ENCODE measurements around the gene DAPK2.

The DAPK2 gene

DNA sequence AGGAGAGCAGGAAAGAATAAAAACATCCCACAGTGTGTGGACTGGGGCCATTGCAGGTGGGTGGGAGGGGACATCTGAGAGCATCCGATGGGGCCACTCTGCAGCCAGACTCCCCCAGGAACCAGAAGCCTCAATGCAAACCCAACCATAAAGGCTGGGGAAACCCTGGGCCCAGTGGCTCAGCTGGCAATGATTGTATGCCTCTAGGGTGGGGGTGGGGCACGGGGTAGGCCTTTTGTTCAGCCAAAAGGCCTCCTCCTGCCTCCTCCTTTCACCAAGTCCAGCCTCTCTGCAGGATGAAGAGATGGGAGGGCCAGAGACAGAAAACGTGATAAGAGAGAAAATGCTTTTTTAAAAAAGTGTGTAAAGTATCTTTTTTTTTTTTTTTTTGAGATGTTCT, 167.1 kb downstream of the DAPK2 start:
- TF ChIP-seq EZH2 (IDR thresholded peaks at IDR 0.05) (no peak), FOXP2 (optimal IDR thresholded peaks at IDR 0.05; ENCODE audit: control extremely low read depth, extremely low read length, insufficient read depth) (no peak), POLR2AphosphoS5 (IDR thresholded peaks at IDR 0.05; ENCODE audit: borderline replicate concordance, low read depth, low read length) (no peak)
- Histone ChIP-seq H3K9ac (ENCODE audit: insufficient read length) (no peak overlapping the region), H3K36me3 (ENCODE audit: insufficient read depth, low read length) (no peaks in the 10 kb centered on the region), H3K27ac (no peak overlapping the region), H3K9me3 (ENCODE audit: low read depth, low read length) (no peaks in the 10 kb centered on the region), H3K4me3 (no peak overlapping the region)
- DNase-seq (ENCODE audit: low read depth, low spot score): no peak

GRCh38 chr15:63877713-63878271, 168.5 kb downstream of the DAPK2 start:
- TF ChIP-seq FOXP2 (optimal IDR thresholded peaks at IDR 0.05; ENCODE audit: control extremely low read depth, extremely low read length, insufficient read depth) (no peak), POLR2AphosphoS5 (IDR thresholded peaks at IDR 0.05; ENCODE audit: borderline replicate concordance, low read depth, low read length) (no peak), EZH2 (IDR thresholded peaks at IDR 0.05) (no peak)
- Histone ChIP-seq H3K9me3 (ENCODE audit: low read depth, low read length) (no peaks in the 10 kb centered on the region), H3K9ac (ENCODE audit: insufficient read length) (no peak overlapping the region), H3K27ac (no peak overlapping the region), H3K36me3 (ENCODE audit: insufficient read depth, low read length) (no peaks in the 10 kb centered on the region), H3K4me3 (no peak overlapping the region)
- DNase-seq (ENCODE audit: low read depth, low spot score): no peak

GRCh38 chr15:63876085-63876662, 170.1 kb downstream of the DAPK2 start:
- Histone ChIP-seq H3K9ac (ENCODE audit: insufficient read length) (no peak overlapping the region), H3K27ac (no peak overlapping the region), H3K36me3 (ENCODE audit: insufficient read depth, low read length) (no peaks in the 10 kb centered on the region), H3K4me3 (no peak overlapping the region), H3K9me3 (ENCODE audit: low read depth, low read length) (no peaks in the 10 kb centered on the region)
- no peak for DNase-seq (ENCODE audit: low read depth, low spot score)
- no peak for TF ChIP-seq EZH2 (IDR thresholded peaks at IDR 0.05)
- no peak for TF ChIP-seq POLR2AphosphoS5 (IDR thresholded peaks at IDR 0.05; ENCODE audit: borderline replicate concordance, low read depth, low read length)
- TF ChIP-seq FOXP2 (optimal IDR thresholded peaks at IDR 0.05; ENCODE audit: control extremely low read depth, extremely low read length, insufficient read depth): no peak

DNA sequence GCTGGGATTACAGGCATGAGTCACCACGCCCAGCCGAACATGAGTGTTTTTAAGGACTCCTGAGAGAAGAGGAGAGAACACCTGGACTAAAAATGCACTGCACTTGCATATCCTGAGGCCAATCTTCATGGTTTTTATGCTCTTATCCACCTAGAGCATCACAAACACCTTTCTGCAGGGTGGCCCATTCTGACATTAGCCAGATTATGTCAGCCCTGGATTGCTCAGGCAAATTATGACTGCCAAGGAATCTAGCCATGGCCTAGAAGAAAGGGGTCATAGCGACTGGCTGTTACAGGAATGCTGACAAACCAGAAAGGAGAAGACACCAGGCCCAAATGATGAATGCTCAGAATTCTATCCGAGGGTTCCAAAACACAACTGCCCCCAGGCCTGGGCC, 171.7 kb downstream of the DAPK2 start:
- no peak for DNase-seq (ENCODE audit: low read depth, low spot score)
- no peaks in the 10 kb centered on the region for H3K9me3 ChIP-seq (ENCODE audit: low read depth, low read length)
- no peaks in the 10 kb centered on the region for H3K36me3 ChIP-seq (ENCODE audit: insufficient read depth, low read length)
- H3K27ac ChIP-seq: no peak overlapping the region
- no peak overlapping the region for H3K4me3 ChIP-seq
- H3K9ac ChIP-seq (ENCODE audit: insufficient read length): no peak overlapping the region
- no peak for TF ChIP-seq POLR2AphosphoS5 (IDR thresholded peaks at IDR 0.05; ENCODE audit: borderline replicate concordance, low read depth, low read length)
- TF ChIP-seq EZH2 (IDR thresholded peaks at IDR 0.05): no peak
- no peak for TF ChIP-seq FOXP2 (optimal IDR thresholded peaks at IDR 0.05; ENCODE audit: control extremely low read depth, extremely low read length, insufficient read depth)

DNA sequence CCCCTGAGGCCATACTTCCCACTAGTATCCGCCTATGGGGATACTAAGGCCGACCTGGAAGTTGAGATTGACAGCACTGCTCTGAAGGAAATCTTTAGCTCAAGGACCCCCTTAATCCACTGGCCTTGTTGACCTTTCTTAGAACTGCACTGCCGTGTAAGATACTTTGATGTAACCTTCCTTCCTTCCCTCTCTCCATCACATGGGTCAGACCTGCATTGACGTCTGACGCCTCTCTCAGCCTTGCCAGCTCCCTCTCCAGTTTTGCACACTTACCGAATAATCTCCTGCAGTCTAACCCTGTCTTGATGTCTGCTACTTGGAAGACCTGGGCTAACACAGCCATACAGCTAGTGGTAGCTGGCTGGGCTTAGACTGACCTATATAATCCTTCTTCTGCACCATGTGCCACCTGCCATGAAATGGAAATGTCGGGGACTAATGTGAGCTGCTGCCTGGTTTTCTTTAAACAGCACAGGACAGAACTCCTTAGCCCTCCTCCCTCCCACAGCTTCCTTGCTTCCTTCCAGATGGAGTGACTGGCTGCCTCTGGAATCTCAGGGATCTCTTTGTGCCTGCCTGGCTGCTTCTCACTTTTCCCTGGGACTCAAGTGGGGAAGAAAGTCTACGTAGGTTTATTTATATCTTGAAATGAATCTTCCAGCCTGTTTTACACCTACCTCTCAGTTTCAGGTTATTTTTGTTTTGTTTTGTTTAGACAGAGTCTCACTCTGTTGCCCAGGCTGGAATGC, 173.3 kb downstream of the DAPK2 start:
- no peak overlapping the region for H3K9ac ChIP-seq (ENCODE audit: insufficient read length)
- no peak for TF ChIP-seq POLR2AphosphoS5 (IDR thresholded peaks at IDR 0.05; ENCODE audit: borderline replicate concordance, low read depth, low read length)
- TF ChIP-seq EZH2 (IDR thresholded peaks at IDR 0.05): no peak
- TF ChIP-seq FOXP2 (optimal IDR thresholded peaks at IDR 0.05; ENCODE audit: control extremely low read depth, extremely low read length, insufficient read depth): no peak
- H3K27ac ChIP-seq: no peak overlapping the region
- no peak overlapping the region for H3K4me3 ChIP-seq
- DNase-seq (ENCODE audit: low read depth, low spot score): no peak
- H3K36me3 ChIP-seq (ENCODE audit: insufficient read depth, low read length): no peaks in the 10 kb centered on the region
- H3K9me3 ChIP-seq (ENCODE audit: low read depth, low read length): no peaks in the 10 kb centered on the region

- no peak for DNase-seq (ENCODE audit: low read depth, low spot score)
- no peaks in the 10 kb centered on the region for H3K36me3 ChIP-seq (ENCODE audit: insufficient read depth, low read length)
- H3K4me3 ChIP-seq: no peak overlapping the region
- no peak for TF ChIP-seq EZH2 (IDR thresholded peaks at IDR 0.05)
- TF ChIP-seq FOXP2 (optimal IDR thresholded peaks at IDR 0.05; ENCODE audit: control extremely low read depth, extremely low read length, insufficient read depth): no peak
- TF ChIP-seq POLR2AphosphoS5 (IDR thresholded peaks at IDR 0.05; ENCODE audit: borderline replicate concordance, low read depth, low read length): no peak
- no peak overlapping the region for H3K9ac ChIP-seq (ENCODE audit: insufficient read length)
- H3K9me3 ChIP-seq (ENCODE audit: low read depth, low read length): no peaks in the 10 kb centered on the region
- no peak overlapping the region for H3K27ac ChIP-seq
Measured at GRCh38 chr15:63870487-63871209, 175.6 kb downstream of the DAPK2 start.

GRCh38 chr15:63870043-63870394, 176.3 kb downstream of the DAPK2 start:
- no peak overlapping the region for H3K27ac ChIP-seq
- H3K36me3 ChIP-seq (ENCODE audit: insufficient read depth, low read length): no peaks in the 10 kb centered on the region
- no peak overlapping the region for H3K9ac ChIP-seq (ENCODE audit: insufficient read length)
- no peak for DNase-seq (ENCODE audit: low read depth, low spot score)
- H3K4me3 ChIP-seq: no peak overlapping the region
- TF ChIP-seq EZH2 (IDR thresholded peaks at IDR 0.05) (no peak), POLR2AphosphoS5 (IDR thresholded peaks at IDR 0.05; ENCODE audit: borderline replicate concordance, low read depth, low read length) (no peak), FOXP2 (optimal IDR thresholded peaks at IDR 0.05; ENCODE audit: control extremely low read depth, extremely low read length, insufficient read depth) (no peak)
- H3K9me3 ChIP-seq (ENCODE audit: low read depth, low read length): no peaks in the 10 kb centered on the region

- no peak overlapping the region for H3K9ac ChIP-seq (ENCODE audit: insufficient read length)
- H3K36me3 ChIP-seq (ENCODE audit: insufficient read depth, low read length): no peaks in the 10 kb centered on the region
- no peak overlapping the region for H3K4me3 ChIP-seq
- H3K9me3 ChIP-seq (ENCODE audit: low read depth, low read length): no peaks in the 10 kb centered on the region
- TF ChIP-seq POLR2AphosphoS5 (IDR thresholded peaks at IDR 0.05; ENCODE audit: borderline replicate concordance, low read depth, low read length) (no peak), FOXP2 (optimal IDR thresholded peaks at IDR 0.05; ENCODE audit: control extremely low read depth, extremely low read length, insufficient read depth) (no peak), EZH2 (IDR thresholded peaks at IDR 0.05) (no peak)
- DNase-seq (ENCODE audit: low read depth, low spot score): no peak
- no peak overlapping the region for H3K27ac ChIP-seq
Measured at GRCh38 chr15:63869371-63870042, 176.8 kb downstream of the DAPK2 start.
